ENCODE results near the gene SCN2A. TPM values are rescaled to one million over a fixed set of nuclear protein-coding genes. Genes with fewer than 3 reads are reported as not detected.

Gene SCN2A
- polyA plus RNA-seq, 1 donor (not counting 4 experiments of a cell fraction or from before 2014, with no cell fraction given), result 1.0 TPM

- no peak overlapping the region for H3K9ac ChIP-seq (ENCODE audit: control insufficient read depth, extremely low read depth, insufficient read depth, low read length)
- TF ChIP-seq CTCF (optimal IDR thresholded peaks at IDR 0.05 in 1 of 3, IDR thresholded peaks at IDR 0.05 in 1 of 3, conservative IDR thresholded peaks at IDR 0.05 in 1 of 3; ENCODE audit: extremely low read depth in 1 of 3, insufficient read depth in 2 of 3, low read length in 3 of 3), result no peak
- TF ChIP-seq EZH2 (IDR thresholded peaks at IDR 0.05; ENCODE audit: low read length), result no peak
- H3K4me3 ChIP-seq (ENCODE audit: control insufficient read depth in 2 of 3, extremely low read depth in 1 of 3, insufficient read depth in 2 of 3, low read depth in 1 of 3, low read length in 3 of 3), result no peak overlapping the region
- H3K4me2 ChIP-seq (ENCODE audit: control insufficient read depth, extremely low read depth, insufficient read depth, low read depth, low read length), result no peak overlapping the region
- H3K27ac ChIP-seq (ENCODE audit: control insufficient read depth, insufficient read depth, low read length), result no peak overlapping the region
- H3K36me3 ChIP-seq (ENCODE audit: control insufficient read depth in 2 of 2, extremely low read depth in 1 of 2, insufficient read depth in 2 of 2, low read length in 2 of 2), result no peaks in the 10 kb centered on the region
- no peak for DNase-seq (ENCODE audit: low read depth, low spot score)
- H3K27me3 ChIP-seq (ENCODE audit: control insufficient read depth, extremely low read depth, insufficient read depth, low read length), result no peaks in the 10 kb centered on the region
- no peak overlapping the region for H2AFZ ChIP-seq (ENCODE audit: control insufficient read depth, low read length)
- no peaks in the 10 kb centered on the region for H3K79me2 ChIP-seq (ENCODE audit: control insufficient read depth, insufficient read depth, low read length)
- H3K9me1 ChIP-seq (ENCODE audit: control insufficient read depth, extremely low read depth, insufficient read depth, low read length), result no peaks in the 10 kb centered on the region
- dilution Hi-C loops (cut with MboI; ENCODE audit: extremely low pct_ligation_motif_present, low sequenced_read_pairs), result no loop called here
- H3K4me1 ChIP-seq (ENCODE audit: control insufficient read depth, extremely low read depth, insufficient read depth, low read length), result no peaks in the 10 kb centered on the region
- no peak for FAIRE-seq
- H4K20me1 ChIP-seq (ENCODE audit: control insufficient read depth, extremely low read depth, insufficient read depth, low read length), result no peaks in the 10 kb centered on the region
- no peaks in the 10 kb centered on the region for H3K9me3 ChIP-seq (ENCODE audit: control insufficient read depth, low read depth, low read length)
These were observed 11.6 kb upstream of the SCN2A start for GRCh38 chr2:165227571-165227970.

GRCh38 chr2:165237056-165237455 is 2.2 kb upstream of the SCN2A start:
- no peaks in the 10 kb centered on the region for H3K79me2 ChIP-seq (ENCODE audit: control insufficient read depth, insufficient read depth, low read length)
- no peak overlapping the region for H3K27ac ChIP-seq (ENCODE audit: control insufficient read depth, insufficient read depth, low read length)
- H3K4me3 ChIP-seq (ENCODE audit: control insufficient read depth in 2 of 3, extremely low read depth in 1 of 3, insufficient read depth in 2 of 3, low read depth in 1 of 3, low read length in 3 of 3), result no peak overlapping the region
- no peak overlapping the region for H3K9ac ChIP-seq (ENCODE audit: control insufficient read depth, extremely low read depth, insufficient read depth, low read length)
- H3K27me3 ChIP-seq (ENCODE audit: control insufficient read depth, extremely low read depth, insufficient read depth, low read length), result no peaks in the 10 kb centered on the region
- no peaks in the 10 kb centered on the region for H3K4me1 ChIP-seq (ENCODE audit: control insufficient read depth, extremely low read depth, insufficient read depth, low read length)
- H3K4me2 ChIP-seq (ENCODE audit: control insufficient read depth, extremely low read depth, insufficient read depth, low read depth, low read length), result no peak overlapping the region
- dilution Hi-C loops (cut with MboI; ENCODE audit: extremely low pct_ligation_motif_present, low sequenced_read_pairs), result no loop called here
- H2AFZ ChIP-seq (ENCODE audit: control insufficient read depth, low read length), result no peak overlapping the region
- H3K9me3 ChIP-seq (ENCODE audit: control insufficient read depth, low read depth, low read length), result no peaks in the 10 kb centered on the region
- no peaks in the 10 kb centered on the region for H3K36me3 ChIP-seq (ENCODE audit: control insufficient read depth in 2 of 2, extremely low read depth in 1 of 2, insufficient read depth in 2 of 2, low read length in 2 of 2)
- no peaks in the 10 kb centered on the region for H3K9me1 ChIP-seq (ENCODE audit: control insufficient read depth, extremely low read depth, insufficient read depth, low read length)
- no peaks in the 10 kb centered on the region for H4K20me1 ChIP-seq (ENCODE audit: control insufficient read depth, extremely low read depth, insufficient read depth, low read length)
- DNase-seq (ENCODE audit: low read depth, low spot score) (no peak), FAIRE-seq (no peak)
- no peak for TF ChIP-seq EZH2 (IDR thresholded peaks at IDR 0.05; ENCODE audit: low read length)
- TF ChIP-seq CTCF (optimal IDR thresholded peaks at IDR 0.05 in 1 of 3, IDR thresholded peaks at IDR 0.05 in 1 of 3, conservative IDR thresholded peaks at IDR 0.05 in 1 of 3; ENCODE audit: extremely low read depth in 1 of 3, insufficient read depth in 2 of 3, low read length in 3 of 3), result no peak

Measured in keratinocyte (primary cell).